ENCODE results near the gene MYO3B. TPM values are rescaled to one million over a fixed set of nuclear protein-coding genes. Genes with fewer than 3 reads are reported as not detected.

The MYO3B gene
- total RNA-seq, 2 experiments from 2014 or later: not detected

- H3K4me1 ChIP-seq (ENCODE audit: insufficient read depth, low read length, poor library complexity, severe bottlenecking): no peaks in the 10 kb centered on the region
- no peaks in the 10 kb centered on the region for H3K9me2 ChIP-seq (ENCODE audit: insufficient read depth, low read length)
- H3K79me2 ChIP-seq (ENCODE audit: insufficient read depth, low read depth, low read length): no peaks in the 10 kb centered on the region
- POLR2A ChIA-PET: no interaction called here
- no peak overlapping the region for H3K4me2 ChIP-seq (ENCODE audit: low read length)
- H3K4me3 ChIP-seq (ENCODE audit: low read depth, low read length, poor library complexity, severe bottlenecking): no peak overlapping the region
- H3K27ac ChIP-seq (ENCODE audit: low read depth, low read length, poor library complexity, severe bottlenecking): no peak overlapping the region
- H4K20me1 ChIP-seq (ENCODE audit: insufficient read depth, low read length): no peaks in the 10 kb centered on the region
- BruUV-seq (replicated peaks): no TSS peak
- TF ChIP-seq EZH2phosphoT487 (IDR thresholded peaks at IDR 0.05; ENCODE audit: borderline replicate concordance, low read depth, low read length): no peak
- TF ChIP-seq, protein P1, sequence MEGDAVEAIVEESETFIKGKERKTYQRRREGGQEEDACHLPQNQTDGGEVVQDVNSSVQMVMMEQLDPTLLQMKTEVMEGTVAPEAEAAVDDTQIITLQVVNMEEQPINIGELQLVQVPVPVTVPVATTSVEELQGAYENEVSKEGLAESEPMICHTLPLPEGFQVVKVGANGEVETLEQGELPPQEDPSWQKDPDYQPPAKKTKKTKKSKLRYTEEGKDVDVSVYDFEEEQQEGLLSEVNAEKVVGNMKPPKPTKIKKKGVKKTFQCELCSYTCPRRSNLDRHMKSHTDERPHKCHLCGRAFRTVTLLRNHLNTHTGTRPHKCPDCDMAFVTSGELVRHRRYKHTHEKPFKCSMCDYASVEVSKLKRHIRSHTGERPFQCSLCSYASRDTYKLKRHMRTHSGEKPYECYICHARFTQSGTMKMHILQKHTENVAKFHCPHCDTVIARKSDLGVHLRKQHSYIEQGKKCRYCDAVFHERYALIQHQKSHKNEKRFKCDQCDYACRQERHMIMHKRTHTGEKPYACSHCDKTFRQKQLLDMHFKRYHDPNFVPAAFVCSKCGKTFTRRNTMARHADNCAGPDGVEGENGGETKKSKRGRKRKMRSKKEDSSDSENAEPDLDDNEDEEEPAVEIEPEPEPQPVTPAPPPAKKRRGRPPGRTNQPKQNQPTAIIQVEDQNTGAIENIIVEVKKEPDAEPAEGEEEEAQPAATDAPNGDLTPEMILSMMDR (conservative IDR thresholded peaks at IDR 0.05; ENCODE audit: low read length): no peak
- no peaks in the 10 kb centered on the region for H3K9me3 ChIP-seq (ENCODE audit: low read length)
- CTCF ChIA-PET (ENCODE audit: unreplicated experiment): no interaction called here
- no peaks in the 10 kb centered on the region for H3K36me3 ChIP-seq (ENCODE audit: insufficient read depth, low read length)
- intact Hi-C loops (cut with micrococcal nuclease; ENCODE audit: unreplicated experiment): no loop called here
- no peak for DNase-seq (ENCODE audit: low spot score)
- no peak overlapping the region for H2AFZ ChIP-seq (ENCODE audit: low read length)
These were observed 258.4 kb downstream of the MYO3B start for GRCh38 chr2:170436077-170436943.

DNA sequence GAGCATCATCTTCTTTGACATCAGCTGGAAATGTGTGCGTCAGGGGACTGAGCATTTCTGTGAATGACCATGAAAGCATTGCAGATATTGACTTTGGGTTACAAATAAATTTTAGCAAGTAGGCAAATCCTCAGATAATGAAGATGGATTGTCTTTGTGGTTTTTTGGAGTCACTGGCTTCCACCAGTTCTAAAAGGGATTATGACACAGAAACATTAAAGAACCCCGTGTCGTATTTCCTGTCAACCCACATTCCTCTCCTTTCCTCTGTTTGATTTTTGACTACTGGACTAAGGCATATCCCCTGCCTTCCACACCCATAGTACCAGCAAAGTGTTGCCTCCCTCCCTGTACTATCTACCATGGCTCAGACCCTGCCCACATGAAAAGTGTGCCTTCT, 268.1 kb downstream of the MYO3B start:
- ChIA-PET CTCF (ENCODE audit: unreplicated experiment) (no interaction called here), POLR2A (no interaction called here)
- intact Hi-C loops (cut with micrococcal nuclease; ENCODE audit: unreplicated experiment): no loop called here
- Histone ChIP-seq H3K79me2 (ENCODE audit: insufficient read depth, low read depth, low read length) (no peaks in the 10 kb centered on the region), H3K27ac (ENCODE audit: low read depth, low read length, poor library complexity, severe bottlenecking) (no peak overlapping the region), H2AFZ (ENCODE audit: low read length) (no peak overlapping the region), H4K20me1 (ENCODE audit: insufficient read depth, low read length) (no peaks in the 10 kb centered on the region), H3K36me3 (ENCODE audit: insufficient read depth, low read length) (no peaks in the 10 kb centered on the region), H3K4me3 (ENCODE audit: low read depth, low read length, poor library complexity, severe bottlenecking) (no peak overlapping the region), H3K9me2 (ENCODE audit: insufficient read depth, low read length) (no peaks in the 10 kb centered on the region), H3K9me3 (ENCODE audit: low read length) (0 out of 2 replicates have a peak, but pooled peaks cover 7% of the 10 kb centered on the region), H3K4me2 (ENCODE audit: low read length) (no peak overlapping the region), H3K4me1 (ENCODE audit: insufficient read depth, low read length, poor library complexity, severe bottlenecking) (no peaks in the 10 kb centered on the region)
- DNase-seq (ENCODE audit: low spot score): no peak
- no TSS peak for BruUV-seq (replicated peaks)
- no peak for TF ChIP-seq EZH2phosphoT487 (IDR thresholded peaks at IDR 0.05; ENCODE audit: borderline replicate concordance, low read depth, low read length)
- TF ChIP-seq, protein P1 (conservative IDR thresholded peaks at IDR 0.05; ENCODE audit: low read length): no peak

GRCh38 chr2:170449034-170449433, 271.1 kb downstream of the MYO3B start:
- Histone ChIP-seq H3K79me2 (ENCODE audit: insufficient read depth, low read depth, low read length) (no peaks in the 10 kb centered on the region), H3K9me3 (ENCODE audit: low read length) (0 out of 2 replicates have a peak, but pooled peaks cover 7% of the 10 kb centered on the region), H3K9me2 (ENCODE audit: insufficient read depth, low read length) (no peaks in the 10 kb centered on the region), H4K20me1 (ENCODE audit: insufficient read depth, low read length) (no peaks in the 10 kb centered on the region), H2AFZ (ENCODE audit: low read length) (no peak overlapping the region), H3K4me2 (ENCODE audit: low read length) (no peak overlapping the region), H3K36me3 (ENCODE audit: insufficient read depth, low read length) (no peaks in the 10 kb centered on the region), H3K27ac (ENCODE audit: low read depth, low read length, poor library complexity, severe bottlenecking) (no peak overlapping the region), H3K4me1 (ENCODE audit: insufficient read depth, low read length, poor library complexity, severe bottlenecking) (no peaks in the 10 kb centered on the region), H3K4me3 (ENCODE audit: low read depth, low read length, poor library complexity, severe bottlenecking) (no peak overlapping the region)
- ChIA-PET CTCF (ENCODE audit: unreplicated experiment) (no interaction called here), POLR2A (interaction anchor here (1.1 to 1.4 kb wide), 2 partner anchors 23 to 363 kb away, joined by 3 to 5 read pairs; no protein-coding TSS in a partner anchor)
- TF ChIP-seq, protein P1 (conservative IDR thresholded peaks at IDR 0.05; ENCODE audit: low read length): no peak
- no peak for TF ChIP-seq EZH2phosphoT487 (IDR thresholded peaks at IDR 0.05; ENCODE audit: borderline replicate concordance, low read depth, low read length)
- DNase-seq (ENCODE audit: low spot score): no peak
- intact Hi-C loops (cut with micrococcal nuclease; ENCODE audit: unreplicated experiment): no loop called here
- BruUV-seq (replicated peaks): no TSS peak
